HG02973 (cell line): ENCODE measurements around the gene RICTOR.
A peak's percentile ranks its signal among the peaks of the same experiment; 100 is the strongest.

ENCODE experiments used
- ATAC-seq: cut with Tn5 transposase; IDR thresholded peaks from one replicate; pipeline ENCODE4 v1.9.1; 2021; ENCODE audit warnings: moderate library complexity; ENCODE audit not compliant: unreplicated experiment

RICTOR gene

GRCh38 chr5:39074017-39074814 is at the start of gene RICTOR:
Gene RICTOR, minus strand, starts transcription at chr5:39074399. Its CDS starts 22 bp downstream, at chr5:39074377.
- peak; percentile 59 for ATAC-seq

GRCh38 chr5:39121922-39122321 is 47.7 kb upstream of the RICTOR start:
- ATAC-seq: no peak

GRCh38 chr5:39121315-39121714 is 47.1 kb upstream of the RICTOR start:
- ATAC-seq: no peak

- ATAC-seq: no peak
Measured at GRCh38 chr5:39120052-39120420, 45.8 kb upstream of the RICTOR start.

- no peak for ATAC-seq
Measured at GRCh38 chr5:39119404-39120051, 45.3 kb upstream of the RICTOR start.

- ATAC-seq: no peak
Measured at GRCh38 chr5:39118638-39119037, 44.4 kb upstream of the RICTOR start.

GRCh38 chr5:39117401-39117800 is 43.2 kb upstream of the RICTOR start:
- no peak for ATAC-seq

GRCh38 chr5:39116344-39117170 is 42.4 kb upstream of the RICTOR start:
- no peak for ATAC-seq

- no peak for ATAC-seq
Measured at GRCh38 chr5:39115644-39116343, 41.6 kb upstream of the RICTOR start.

- no peak for ATAC-seq
Measured at GRCh38 chr5:39114155-39114554, 40.0 kb upstream of the RICTOR start.

- no peak for ATAC-seq
Measured at GRCh38 chr5:39113354-39113953, 39.3 kb upstream of the RICTOR start.

GRCh38 chr5:39109606-39110005 is 35.4 kb upstream of the RICTOR start:
- ATAC-seq: no peak

- ATAC-seq: no peak
Measured at GRCh38 chr5:39108987-39109386, 34.8 kb upstream of the RICTOR start.

GRCh38 chr5:39107350-39107749 is 33.2 kb upstream of the RICTOR start:
- ATAC-seq: no peak

- no peak for ATAC-seq
Measured at GRCh38 chr5:39106322-39106721, 32.1 kb upstream of the RICTOR start.

- ATAC-seq: no peak
Measured at GRCh38 chr5:39104221-39104620, 30.0 kb upstream of the RICTOR start.

GRCh38 chr5:39102684-39103155 is 28.5 kb upstream of the RICTOR start:
- ATAC-seq: no peak

GRCh38 chr5:39100851-39101396 is 26.7 kb upstream of the RICTOR start:
- no peak for ATAC-seq

GRCh38 chr5:39100301-39100850 is 26.2 kb upstream of the RICTOR start:
- ATAC-seq: no peak

- ATAC-seq: no peak
Measured at GRCh38 chr5:39099831-39100230, 25.6 kb upstream of the RICTOR start.
